Measurements from ENCODE around the gene SLC12A1.

DNA sequence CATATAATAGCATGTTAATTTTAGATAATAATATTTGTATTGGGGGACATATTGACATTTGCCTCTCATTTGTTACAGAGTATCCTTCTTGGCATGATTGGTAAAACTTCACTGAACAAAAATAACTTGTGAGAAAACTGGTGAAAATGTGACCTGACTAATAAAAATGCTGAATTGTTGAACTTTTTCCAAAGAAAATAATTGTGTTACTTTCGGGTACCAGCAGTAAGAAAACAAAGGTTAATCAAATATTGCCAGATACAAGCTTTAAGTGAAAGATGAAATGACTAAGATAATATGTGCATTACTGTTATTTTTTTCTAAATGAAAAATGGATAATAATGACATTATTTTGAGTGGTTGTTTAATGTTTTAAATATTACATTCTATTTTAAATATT lies 15.2 kb downstream of the SLC12A1 start:
- TF ChIP-seq POLR2A (IDR thresholded peaks at IDR 0.05) (no peak), EP300 (IDR thresholded peaks at IDR 0.05) (no peak), POLR2AphosphoS5 (IDR thresholded peaks at IDR 0.05) (no peak)
- TF ChIP-seq, protein P1, sequence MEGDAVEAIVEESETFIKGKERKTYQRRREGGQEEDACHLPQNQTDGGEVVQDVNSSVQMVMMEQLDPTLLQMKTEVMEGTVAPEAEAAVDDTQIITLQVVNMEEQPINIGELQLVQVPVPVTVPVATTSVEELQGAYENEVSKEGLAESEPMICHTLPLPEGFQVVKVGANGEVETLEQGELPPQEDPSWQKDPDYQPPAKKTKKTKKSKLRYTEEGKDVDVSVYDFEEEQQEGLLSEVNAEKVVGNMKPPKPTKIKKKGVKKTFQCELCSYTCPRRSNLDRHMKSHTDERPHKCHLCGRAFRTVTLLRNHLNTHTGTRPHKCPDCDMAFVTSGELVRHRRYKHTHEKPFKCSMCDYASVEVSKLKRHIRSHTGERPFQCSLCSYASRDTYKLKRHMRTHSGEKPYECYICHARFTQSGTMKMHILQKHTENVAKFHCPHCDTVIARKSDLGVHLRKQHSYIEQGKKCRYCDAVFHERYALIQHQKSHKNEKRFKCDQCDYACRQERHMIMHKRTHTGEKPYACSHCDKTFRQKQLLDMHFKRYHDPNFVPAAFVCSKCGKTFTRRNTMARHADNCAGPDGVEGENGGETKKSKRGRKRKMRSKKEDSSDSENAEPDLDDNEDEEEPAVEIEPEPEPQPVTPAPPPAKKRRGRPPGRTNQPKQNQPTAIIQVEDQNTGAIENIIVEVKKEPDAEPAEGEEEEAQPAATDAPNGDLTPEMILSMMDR (IDR thresholded peaks at IDR 0.05): no peak
